Choroid plexus epithelial cell (primary cell): ENCODE measurements around the gene P4HA1.

Experiments
- DNase-seq: peaks from one replicate; pipeline ENCODE4 v3.0.0-alpha.2; 2010; ENCODE audit warnings: low read depth
- H3K4me3 ChIP-seq: 2 replicates; pipeline ENCODE4 v1.5.1; 2011; ENCODE audit warnings: low read depth, mild to moderate bottlenecking, control low read depth, low read length, moderate library complexity
- TF ChIP-seq, protein P1 (sequence below): conservative IDR thresholded peaks from 2 replicates; pipeline ENCODE4 v1.5.1; 2011; ENCODE audit warnings: low read depth, mild to moderate bottlenecking, control low read depth, inconsistent platforms, low read length, moderate library complexity

Gene P4HA1

DNA sequence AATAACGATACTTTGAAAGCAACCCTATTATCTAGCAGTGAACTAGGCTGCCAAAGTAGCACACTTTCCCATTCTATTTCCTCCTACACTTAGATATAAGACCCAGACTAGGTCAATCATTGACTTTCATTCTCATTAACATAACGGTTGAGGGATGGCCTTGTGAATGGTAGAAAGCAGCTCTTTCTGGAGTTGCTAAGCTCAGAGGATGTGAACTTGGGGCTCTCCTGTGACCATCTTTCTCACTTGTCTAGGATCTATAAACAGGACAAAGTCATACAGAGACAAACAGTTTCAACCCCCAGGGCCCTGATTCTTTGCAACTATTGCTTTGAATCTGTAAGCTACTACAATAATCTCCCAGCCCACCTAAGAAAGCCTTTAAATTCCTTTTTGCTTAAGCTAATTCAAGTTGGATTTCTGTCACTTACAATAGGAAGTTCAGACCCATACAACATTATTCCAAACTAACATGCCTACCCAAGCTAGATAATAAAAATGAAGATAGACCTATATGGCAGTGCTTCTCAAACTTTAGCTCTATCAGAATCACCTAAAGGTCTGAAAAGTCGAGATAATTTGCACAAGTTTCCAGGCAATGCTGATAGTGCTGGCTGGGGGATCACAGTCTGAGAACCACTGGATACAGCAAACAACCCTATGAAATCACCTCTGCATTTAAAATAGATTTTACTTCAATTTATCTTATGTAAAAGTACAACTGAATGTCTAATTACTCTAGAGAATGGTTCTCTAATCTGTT lies 16.7 kb downstream of the P4HA1 start:
- H3K4me3 ChIP-seq = no peak overlapping the region
- DNase-seq = no peak
- TF ChIP-seq, protein P1, sequence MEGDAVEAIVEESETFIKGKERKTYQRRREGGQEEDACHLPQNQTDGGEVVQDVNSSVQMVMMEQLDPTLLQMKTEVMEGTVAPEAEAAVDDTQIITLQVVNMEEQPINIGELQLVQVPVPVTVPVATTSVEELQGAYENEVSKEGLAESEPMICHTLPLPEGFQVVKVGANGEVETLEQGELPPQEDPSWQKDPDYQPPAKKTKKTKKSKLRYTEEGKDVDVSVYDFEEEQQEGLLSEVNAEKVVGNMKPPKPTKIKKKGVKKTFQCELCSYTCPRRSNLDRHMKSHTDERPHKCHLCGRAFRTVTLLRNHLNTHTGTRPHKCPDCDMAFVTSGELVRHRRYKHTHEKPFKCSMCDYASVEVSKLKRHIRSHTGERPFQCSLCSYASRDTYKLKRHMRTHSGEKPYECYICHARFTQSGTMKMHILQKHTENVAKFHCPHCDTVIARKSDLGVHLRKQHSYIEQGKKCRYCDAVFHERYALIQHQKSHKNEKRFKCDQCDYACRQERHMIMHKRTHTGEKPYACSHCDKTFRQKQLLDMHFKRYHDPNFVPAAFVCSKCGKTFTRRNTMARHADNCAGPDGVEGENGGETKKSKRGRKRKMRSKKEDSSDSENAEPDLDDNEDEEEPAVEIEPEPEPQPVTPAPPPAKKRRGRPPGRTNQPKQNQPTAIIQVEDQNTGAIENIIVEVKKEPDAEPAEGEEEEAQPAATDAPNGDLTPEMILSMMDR = no peak

DNA sequence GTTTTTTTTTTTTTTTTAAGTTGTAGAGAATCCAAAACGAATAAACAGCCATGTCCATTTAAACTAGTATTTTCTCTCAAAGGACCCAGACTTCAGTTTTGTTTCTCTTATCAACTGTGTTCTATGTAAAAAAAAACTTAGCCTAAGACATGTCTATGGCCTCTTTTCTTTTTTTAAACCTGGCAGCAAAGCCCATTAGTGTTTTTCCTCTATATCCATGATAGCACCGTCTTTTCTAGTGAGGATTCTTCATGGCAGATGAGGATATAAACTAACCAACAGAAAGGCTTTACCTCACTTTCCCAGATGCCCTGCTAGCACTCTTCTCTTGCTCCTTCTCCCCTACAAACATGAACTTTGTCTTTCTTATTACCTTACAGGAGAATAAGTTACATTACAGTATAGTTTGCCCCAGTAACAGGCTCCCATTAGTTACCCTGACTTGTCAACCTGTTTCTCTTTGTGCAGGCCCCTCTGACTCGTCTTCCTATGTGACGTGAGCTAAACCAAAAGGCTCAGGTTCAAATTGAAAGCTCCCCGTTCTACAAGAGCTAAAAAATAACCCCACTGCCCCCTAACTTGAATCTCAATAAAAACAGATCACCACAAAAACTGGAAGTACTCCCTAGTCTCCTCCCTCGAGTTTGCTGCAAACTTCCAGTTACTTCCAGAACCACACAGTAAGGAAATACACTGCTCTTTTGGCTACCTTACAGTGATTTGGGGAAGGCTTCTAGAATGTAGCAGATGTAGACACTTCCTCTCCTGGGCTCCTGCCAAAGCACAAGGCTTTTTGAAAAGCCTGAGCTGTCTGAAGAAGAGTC lies 20.1 kb downstream of the P4HA1 start:
- H3K4me3 ChIP-seq = peak overlapping the region; percentile 11
- peak; percentile 89 for DNase-seq
- TF ChIP-seq, protein P1 = no peak

DNA sequence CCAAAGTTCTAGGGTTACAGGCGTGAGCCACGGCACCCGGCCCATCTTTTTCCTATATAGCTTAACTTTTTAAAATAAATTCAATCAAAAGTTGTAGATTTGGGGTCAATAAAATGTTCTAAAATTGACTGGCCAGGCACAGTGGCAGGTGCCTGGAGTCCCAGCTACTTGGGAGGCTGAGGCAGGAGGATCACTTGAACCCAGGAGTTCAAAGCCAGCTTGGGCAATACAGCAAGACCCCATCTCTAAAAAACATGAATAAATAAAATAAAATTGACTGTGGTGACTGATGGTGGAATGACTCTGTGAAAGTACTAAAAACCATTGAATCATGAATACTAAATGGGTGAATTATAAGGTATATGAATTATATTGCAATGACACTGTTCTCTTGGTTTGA lies 20.8 kb downstream of the P4HA1 start:
- TF ChIP-seq, protein P1 = no peak
- no peak overlapping the region for H3K4me3 ChIP-seq
- no peak for DNase-seq

DNA sequence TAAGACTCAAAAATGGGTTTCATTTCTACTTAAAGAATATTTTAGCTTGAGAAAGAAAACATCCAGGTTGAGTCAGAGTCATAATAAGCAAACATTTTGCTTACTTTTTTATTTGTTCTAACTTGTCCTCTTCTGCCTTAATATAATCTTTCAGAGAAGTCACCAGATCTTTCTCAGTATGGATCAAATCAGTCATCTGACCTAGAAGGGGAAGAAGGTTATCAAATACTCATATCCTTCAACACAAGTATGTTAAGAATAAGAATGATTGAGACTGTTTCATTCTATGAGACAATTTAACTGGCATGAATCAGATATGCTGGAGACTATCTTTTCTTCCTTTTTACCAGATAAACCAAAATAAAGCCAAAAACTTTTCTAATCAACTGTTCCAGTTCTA lies 23.0 kb downstream of the P4HA1 start:
- no peak for DNase-seq
- no peak overlapping the region for H3K4me3 ChIP-seq
- TF ChIP-seq, protein P1 = no peak

DNA sequence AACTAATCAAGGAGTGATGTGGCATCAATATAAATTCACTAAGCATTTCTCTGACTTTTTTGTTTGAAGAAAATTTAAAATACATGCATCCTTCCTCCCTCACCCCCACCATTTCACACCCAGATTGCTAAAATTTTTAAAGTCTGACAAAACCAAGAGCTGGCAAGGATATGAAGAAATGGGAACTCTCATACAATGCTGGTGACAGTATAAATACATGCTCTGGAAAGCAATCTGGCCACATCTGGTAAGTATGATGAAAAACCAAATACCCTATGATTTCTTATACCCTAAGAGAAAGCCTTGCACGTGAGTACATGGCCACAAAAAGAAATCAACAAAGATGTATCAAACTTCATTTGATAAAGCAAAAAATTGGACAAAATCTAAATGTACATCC lies 31.2 kb downstream of the P4HA1 start:
- DNase-seq = no peak

DNA sequence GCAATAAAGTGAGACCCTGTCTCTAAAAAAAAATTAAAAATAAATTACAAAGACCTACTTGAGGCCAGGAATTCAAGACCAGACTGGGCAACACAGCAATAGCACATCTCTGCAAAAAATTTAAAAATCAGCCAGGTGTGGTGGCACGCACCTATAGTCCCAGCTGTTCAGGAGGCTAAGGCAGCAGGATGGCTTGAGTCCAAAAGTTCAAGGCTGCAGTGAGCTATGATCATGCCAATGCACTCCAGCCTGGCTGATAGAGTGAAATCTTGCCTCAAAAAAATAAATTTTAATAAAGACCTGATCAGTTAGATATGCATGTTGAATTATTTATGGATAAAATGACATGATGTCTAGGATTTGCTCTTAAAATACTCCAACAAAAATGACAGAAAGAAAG lies 34.9 kb downstream of the P4HA1 start:
- TF ChIP-seq, protein P1 = no peak
- no peak overlapping the region for H3K4me3 ChIP-seq
- no peak for DNase-seq

More for the DNA sequence above, 31.2 kb downstream of the P4HA1 start:
- TF ChIP-seq, protein P1 = no peak
- no peak overlapping the region for H3K4me3 ChIP-seq
